RWPE2 (cell line): ENCODE data around the gene HRG.
"Not testable (repeated sequence)": the region's sequence is repeated elsewhere in the genome, so short reads cannot be mapped to it uniquely, and the experiment has no call there.

Experiments used
- ATAC-seq: fragments of 200-7000 bp; cut with Tn5 transposase; 3 replicates; pipeline ENCODE4 v1.9.1; 2021; ENCODE audit warnings: low read depth
- DNase-seq: peaks from one replicate; pipeline ENCODE4 v3.0.0-alpha.2; 2020; ENCODE audit warnings: low spot score
- H3K27ac ChIP-seq: fragments of 450-650 bp; 2 replicates; pipeline ENCODE4 v1.5.1; 2017; ENCODE audit warnings: mild to moderate bottlenecking; ENCODE audit not compliant: poor library complexity, severe bottlenecking
- H3K27me3 ChIP-seq: fragments of 250-450 bp; sonication (Bioruptor Pico); 2 replicates; pipeline ENCODE4 v1.5.1; 2021; ENCODE audit warnings: mild to moderate bottlenecking, moderate library complexity; ENCODE audit not compliant: insufficient read depth, poor library complexity, severe bottlenecking
- H3K36me3 ChIP-seq: fragments of 250-450 bp; sonication (Bioruptor Pico); 2 replicates; pipeline ENCODE4 v1.5.1; 2020; ENCODE audit warnings: low read depth, mild to moderate bottlenecking, moderate library complexity
- H3K4me1 ChIP-seq: fragments of 250-450 bp; sonication (Bioruptor Pico); 2 replicates; pipeline ENCODE4 v1.5.1; 2021; ENCODE audit warnings: mild to moderate bottlenecking, moderate library complexity; ENCODE audit not compliant: insufficient read depth, poor library complexity, severe bottlenecking
- H3K4me3 ChIP-seq: fragments of 250-450 bp; sonication (Bioruptor Pico); 2 replicates; pipeline ENCODE4 v1.5.1; 2021; ENCODE audit warnings: mild to moderate bottlenecking, moderate library complexity; ENCODE audit not compliant: severe bottlenecking
- H3K9me3 ChIP-seq: fragments of 250-450 bp; sonication (Bioruptor Pico); 2 replicates; pipeline ENCODE4 v1.5.1; 2021; ENCODE audit warnings: mild to moderate bottlenecking, moderate library complexity; ENCODE audit not compliant: severe bottlenecking
- CTCF ChIP-seq: fragments of 450-650 bp; IDR thresholded peaks from one replicate; pipeline ENCODE4 v1.5.1; 2017; ENCODE audit warnings: mild to moderate bottlenecking, moderate library complexity; ENCODE audit not compliant: poor library complexity, severe bottlenecking

The HRG gene

GRCh38 chr3:186682812-186683211 lies 17.0 kb downstream of the HRG start:
- no peak for TF ChIP-seq CTCF
- Histone ChIP-seq H3K4me3 (no peak overlapping the region), H3K36me3 (no peaks in the 10 kb centered on the region), H3K4me1 (no peaks in the 10 kb centered on the region), H3K27me3 (no peaks in the 10 kb centered on the region), H3K9me3 (no peaks in the 10 kb centered on the region), H3K27ac (no peak overlapping the region)
- DNase-seq (no peak), ATAC-seq (no peak)

GRCh38 chr3:186683979-186684378 lies 18.2 kb downstream of the HRG start:
- no peak overlapping the region for H3K4me3 ChIP-seq
- ATAC-seq, result no peak
- H3K36me3 ChIP-seq, result no peaks in the 10 kb centered on the region
- no peaks in the 10 kb centered on the region for H3K4me1 ChIP-seq
- no peak for TF ChIP-seq CTCF
- H3K27ac ChIP-seq, result no peak overlapping the region
- H3K27me3 ChIP-seq, result no peaks in the 10 kb centered on the region
- no peaks in the 10 kb centered on the region for H3K9me3 ChIP-seq
- no peak for DNase-seq

GRCh38 chr3:186686475-186686874 lies 20.7 kb downstream of the HRG start:
- H3K27ac ChIP-seq, H3K4me1 ChIP-seq, H3K36me3 ChIP-seq, H3K27me3 ChIP-seq, ATAC-seq, H3K9me3 ChIP-seq, H3K4me3 ChIP-seq, DNase-seq: not testable (repeated sequence)

- Histone ChIP-seq H3K4me3 (no peak overlapping the region), H3K4me1 (no peaks in the 10 kb centered on the region), H3K36me3 (no peaks in the 10 kb centered on the region), H3K27ac (no peak overlapping the region), H3K27me3 (no peaks in the 10 kb centered on the region), H3K9me3 (no peaks in the 10 kb centered on the region)
- ATAC-seq (no peak), DNase-seq (no peak)
- TF ChIP-seq CTCF, result no peak
Observed at GRCh38 chr3:186687120-186687651, 21.4 kb downstream of the HRG start.

- H3K9me3 ChIP-seq, H3K4me1 ChIP-seq, H3K4me3 ChIP-seq, H3K27ac ChIP-seq, ATAC-seq, DNase-seq, H3K36me3 ChIP-seq, H3K27me3 ChIP-seq: not testable (repeated sequence)
Observed at GRCh38 chr3:186690304-186690703, 24.5 kb downstream of the HRG start.

GRCh38 chr3:186691676-186692075 lies 25.9 kb downstream of the HRG start:
- Histone ChIP-seq H3K27me3 (no peaks in the 10 kb centered on the region), H3K4me3 (no peak overlapping the region), H3K4me1 (no peaks in the 10 kb centered on the region), H3K9me3 (no peaks in the 10 kb centered on the region), H3K27ac (no peak overlapping the region), H3K36me3 (no peaks in the 10 kb centered on the region)
- no peak for DNase-seq
- ATAC-seq, result no peak
- no peak for TF ChIP-seq CTCF
